NCI-H524 treated with DMSO at 0.1 percent for 48 hours (cell line): ENCODE data around the gene SNX1.

Experiments used
- DNase-seq: peaks from one replicate; lab custom pipeline; 2025; lab: John Stamatoyannopoulos, UW

SNX1 gene

DNA sequence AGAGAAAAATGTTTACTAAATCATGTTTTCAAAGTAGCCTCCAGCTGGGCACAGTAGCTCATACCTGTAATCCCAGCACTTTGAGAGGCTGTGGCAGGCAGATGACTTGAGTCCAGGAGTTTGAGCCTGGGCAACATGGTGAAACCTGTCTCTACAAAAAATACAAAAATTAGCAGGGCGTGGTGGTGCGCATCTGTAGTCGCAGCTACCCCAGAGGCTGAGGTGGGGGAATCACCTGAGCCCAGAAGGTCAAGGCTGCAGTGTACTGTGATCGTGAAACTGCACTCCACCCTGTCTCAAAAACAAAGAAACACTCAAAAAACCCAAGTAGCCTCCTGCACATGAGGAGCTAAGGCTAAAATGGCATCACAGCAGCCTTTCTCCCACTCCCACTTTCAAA, 68.7 kb downstream of the SNX1 start:
- DNase-seq = no peak

DNA sequence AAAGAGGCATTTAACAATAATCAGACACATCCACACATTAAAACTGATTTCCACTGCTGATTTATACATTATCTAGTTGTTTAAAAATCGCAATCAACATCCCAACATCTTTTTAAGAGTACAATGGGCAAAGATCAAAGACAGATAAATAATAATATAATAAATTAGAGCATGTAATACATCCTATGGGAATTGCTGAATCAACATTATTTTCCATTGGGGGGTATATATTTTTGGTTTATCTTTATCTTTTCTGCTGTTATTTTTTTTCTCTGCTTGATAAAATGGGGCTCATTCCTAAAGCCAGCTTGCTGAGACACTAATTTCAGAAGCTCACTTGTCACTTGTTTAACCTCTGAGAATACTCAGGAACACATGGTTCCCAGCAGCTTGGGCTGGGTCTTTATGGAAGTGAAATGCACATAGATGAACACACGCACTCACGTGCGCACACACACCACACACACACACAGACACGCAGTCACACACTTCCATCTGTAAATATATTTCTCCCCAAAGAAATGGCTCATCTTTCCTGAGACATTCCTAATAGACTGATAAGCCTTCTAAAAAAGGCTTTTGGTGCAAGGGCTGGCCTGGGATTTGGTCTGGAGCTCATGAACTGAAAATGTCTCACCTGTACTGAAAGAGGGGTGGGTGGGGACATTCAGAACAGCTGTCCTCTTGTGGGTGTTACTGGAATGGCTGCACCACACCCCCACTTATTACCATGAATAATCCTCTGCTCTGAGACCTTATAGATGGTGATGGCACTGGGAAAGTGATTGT, 70.5 kb downstream of the SNX1 start:
- no peak for DNase-seq

DNA sequence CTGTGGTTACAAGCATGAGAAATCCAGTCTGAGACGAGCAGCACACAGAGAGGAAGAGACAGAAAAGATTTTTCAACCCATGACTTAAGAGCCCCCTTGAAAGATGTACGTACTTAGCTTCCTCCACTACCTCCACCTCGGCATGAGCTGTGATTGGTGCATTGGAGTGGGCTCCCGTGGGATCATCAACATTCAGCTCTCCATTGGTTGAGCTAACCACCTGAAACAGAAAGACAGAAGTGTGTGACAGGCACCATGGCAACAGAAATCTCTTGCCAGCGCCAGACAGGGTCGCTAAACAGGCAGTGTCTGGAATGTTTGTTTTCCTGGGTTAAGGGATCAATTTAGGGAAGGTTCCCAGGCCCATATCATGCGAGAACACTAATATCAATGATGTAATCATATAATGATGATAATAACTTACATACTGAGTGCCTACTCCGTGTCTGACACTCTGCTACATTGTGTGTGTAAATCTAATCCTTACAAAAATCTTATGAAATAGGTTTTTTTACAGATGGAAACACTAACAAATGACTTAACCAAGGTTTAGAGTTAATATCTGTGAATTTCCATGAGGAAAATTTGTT, 84.5 kb downstream of the SNX1 start:
- peak; percentile 18 for DNase-seq

DNA sequence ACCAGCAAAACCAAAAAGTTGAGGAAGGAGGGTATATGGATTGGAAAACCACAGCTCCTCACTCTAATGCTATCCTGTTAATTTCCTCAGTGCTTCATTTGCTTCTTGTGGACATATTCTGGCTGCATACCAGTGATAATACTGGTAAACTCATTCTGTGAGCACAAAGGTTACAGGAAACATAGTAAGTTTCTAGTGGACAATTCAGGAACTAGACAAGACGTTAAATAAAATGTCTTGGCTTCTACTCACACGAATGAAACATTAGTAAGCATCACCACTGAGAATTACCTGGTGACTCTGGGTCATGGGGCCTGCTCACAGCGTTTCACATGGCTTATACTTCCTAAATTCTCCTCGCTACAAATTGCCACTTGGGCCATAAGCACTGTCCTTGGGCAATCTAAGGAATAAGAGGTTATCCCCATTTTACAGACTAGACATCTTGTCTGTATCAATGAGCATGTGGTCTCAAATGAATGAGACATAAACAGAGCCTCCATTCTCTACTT, 87.1 kb downstream of the SNX1 start:
- no peak for DNase-seq

DNA sequence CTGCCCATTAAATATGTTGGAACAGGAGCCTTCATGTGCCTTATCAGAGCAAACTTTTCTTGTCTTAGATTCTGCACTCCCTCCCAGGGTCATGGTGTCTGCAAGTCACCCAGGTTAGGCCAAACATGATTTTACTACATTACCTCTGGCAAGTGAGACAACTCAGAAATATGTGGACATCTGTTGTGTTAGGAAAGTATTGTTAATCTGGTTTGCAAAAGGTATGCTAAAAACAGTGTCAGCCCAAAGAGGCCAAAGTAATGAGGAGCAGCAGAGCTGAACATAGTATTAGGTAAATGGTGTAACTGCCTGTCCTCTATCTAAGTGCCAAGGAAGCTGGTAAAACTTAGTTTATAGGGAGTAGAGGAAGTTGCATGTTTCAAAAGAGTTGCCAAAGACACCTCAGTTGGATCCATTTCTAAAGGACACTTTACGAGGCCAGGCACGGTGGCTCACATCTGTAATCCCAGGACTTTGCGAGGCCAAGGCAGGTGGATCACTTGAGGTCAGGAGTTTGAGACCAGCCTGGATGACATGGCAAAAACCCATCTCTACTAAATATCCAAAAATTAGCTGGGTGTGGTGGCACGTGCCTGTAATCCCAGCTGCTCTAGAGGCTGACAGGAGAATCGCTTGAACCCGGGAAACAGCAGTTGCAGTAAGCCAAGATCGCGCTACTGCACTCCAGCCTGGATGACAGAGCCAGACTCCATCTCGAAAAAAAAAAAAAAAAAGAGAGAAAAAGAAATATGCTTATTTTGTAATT, 89.5 kb downstream of the SNX1 start:
- DNase-seq = no peak

DNA sequence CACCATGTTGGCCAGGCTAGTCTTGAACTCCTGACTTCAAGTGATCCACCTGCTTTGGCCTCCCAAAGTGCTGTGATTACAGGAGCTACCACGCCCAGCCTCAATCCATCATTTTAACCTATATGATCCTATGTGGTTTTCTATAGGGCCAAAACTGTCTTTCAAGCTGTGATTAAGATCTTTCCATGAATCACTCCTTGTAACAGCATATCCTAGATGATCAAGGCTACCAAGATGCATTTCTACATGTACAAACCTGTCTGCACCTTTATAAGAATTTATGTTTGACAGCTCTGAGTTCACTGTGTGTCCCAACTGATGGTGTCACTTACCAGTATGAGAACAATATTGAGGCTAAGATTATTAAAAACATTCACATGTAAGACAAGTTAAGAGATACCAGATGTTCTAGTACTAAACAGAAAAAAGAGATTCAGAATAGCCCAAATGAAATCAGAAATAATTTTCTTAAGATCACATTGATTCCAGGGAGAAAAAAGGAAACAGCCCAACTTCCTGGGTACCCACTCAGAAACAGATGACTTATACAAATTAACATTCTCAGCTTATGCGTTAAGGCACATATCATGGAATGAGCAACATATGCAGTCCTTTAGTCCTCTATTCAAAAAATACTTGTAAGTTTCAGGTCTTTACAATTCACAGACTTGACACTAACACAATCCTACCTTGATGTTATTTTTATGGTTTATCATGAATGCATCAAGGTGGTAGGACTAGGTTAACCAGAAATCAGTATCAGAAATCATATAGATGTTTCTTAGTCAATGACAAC, 91.8 kb downstream of the SNX1 start:
- no peak for DNase-seq
